ENCODE measurements around the gene ANKS1A. TPM values are rescaled to one million over a fixed set of nuclear protein-coding genes. Genes with fewer than 3 reads are reported as not detected.
A peak's percentile ranks its signal among the peaks of the same experiment; 100 is the strongest.

The ANKS1A gene
- total RNA-seq, 2 donors from 2014 or later = 34.9 to 36.4 TPM

- H3K27ac Mint-ChIP-seq = peak overlapping the region; percentile 72
- Histone ChIP-seq H3K9me3 (ENCODE audit: control insufficient read depth, low read length) (no peaks in the 10 kb centered on the region), H3K36me3 (ENCODE audit: control insufficient read depth, insufficient read depth, low read length) (peaks cover 35% of the 10 kb centered on the region), H3K27me3 (ENCODE audit: control insufficient read depth, insufficient read depth, low read length, poor library complexity, severe bottlenecking) (no peaks in the 10 kb centered on the region), H3K9ac (ENCODE audit: extremely low read depth, low read length, poor library complexity, severe bottlenecking) (no peak overlapping the region), H3K4me3 (ENCODE audit: low read length) (no peak overlapping the region), H3K4me1 (ENCODE audit: control insufficient read depth, insufficient read depth, low read length) (no peaks in the 10 kb centered on the region), H3K27ac (ENCODE audit: low read depth, low read length) (peak overlapping the region; percentile 92)
- H3K9me3 Mint-ChIP-seq = no peaks in the 10 kb centered on the region
- H3K27me3 Mint-ChIP-seq (ENCODE audit: insufficient read depth) = no peaks in the 10 kb centered on the region
- H3K4me3 Mint-ChIP-seq = no peak overlapping the region
- peaks cover 62% of the 10 kb centered on the region for H3K36me3 Mint-ChIP-seq (ENCODE audit: low read depth)
- no peaks in the 10 kb centered on the region for H3K4me1 Mint-ChIP-seq
- WGBS, 2 experiments (ENCODE audit: insufficient coverage in 1 of 2, insufficient read length in 1 of 2) = 94 to 100% methylated on average over 4 to 9 of the region's 10 CpGs
- TF ChIP-seq, protein P1, sequence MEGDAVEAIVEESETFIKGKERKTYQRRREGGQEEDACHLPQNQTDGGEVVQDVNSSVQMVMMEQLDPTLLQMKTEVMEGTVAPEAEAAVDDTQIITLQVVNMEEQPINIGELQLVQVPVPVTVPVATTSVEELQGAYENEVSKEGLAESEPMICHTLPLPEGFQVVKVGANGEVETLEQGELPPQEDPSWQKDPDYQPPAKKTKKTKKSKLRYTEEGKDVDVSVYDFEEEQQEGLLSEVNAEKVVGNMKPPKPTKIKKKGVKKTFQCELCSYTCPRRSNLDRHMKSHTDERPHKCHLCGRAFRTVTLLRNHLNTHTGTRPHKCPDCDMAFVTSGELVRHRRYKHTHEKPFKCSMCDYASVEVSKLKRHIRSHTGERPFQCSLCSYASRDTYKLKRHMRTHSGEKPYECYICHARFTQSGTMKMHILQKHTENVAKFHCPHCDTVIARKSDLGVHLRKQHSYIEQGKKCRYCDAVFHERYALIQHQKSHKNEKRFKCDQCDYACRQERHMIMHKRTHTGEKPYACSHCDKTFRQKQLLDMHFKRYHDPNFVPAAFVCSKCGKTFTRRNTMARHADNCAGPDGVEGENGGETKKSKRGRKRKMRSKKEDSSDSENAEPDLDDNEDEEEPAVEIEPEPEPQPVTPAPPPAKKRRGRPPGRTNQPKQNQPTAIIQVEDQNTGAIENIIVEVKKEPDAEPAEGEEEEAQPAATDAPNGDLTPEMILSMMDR (conservative IDR thresholded peaks at IDR 0.05) = no peak
- no peak for DNase-seq
Measured at GRCh38 chr6:35058358-35058675, 169.3 kb downstream of the ANKS1A start.

DNA sequence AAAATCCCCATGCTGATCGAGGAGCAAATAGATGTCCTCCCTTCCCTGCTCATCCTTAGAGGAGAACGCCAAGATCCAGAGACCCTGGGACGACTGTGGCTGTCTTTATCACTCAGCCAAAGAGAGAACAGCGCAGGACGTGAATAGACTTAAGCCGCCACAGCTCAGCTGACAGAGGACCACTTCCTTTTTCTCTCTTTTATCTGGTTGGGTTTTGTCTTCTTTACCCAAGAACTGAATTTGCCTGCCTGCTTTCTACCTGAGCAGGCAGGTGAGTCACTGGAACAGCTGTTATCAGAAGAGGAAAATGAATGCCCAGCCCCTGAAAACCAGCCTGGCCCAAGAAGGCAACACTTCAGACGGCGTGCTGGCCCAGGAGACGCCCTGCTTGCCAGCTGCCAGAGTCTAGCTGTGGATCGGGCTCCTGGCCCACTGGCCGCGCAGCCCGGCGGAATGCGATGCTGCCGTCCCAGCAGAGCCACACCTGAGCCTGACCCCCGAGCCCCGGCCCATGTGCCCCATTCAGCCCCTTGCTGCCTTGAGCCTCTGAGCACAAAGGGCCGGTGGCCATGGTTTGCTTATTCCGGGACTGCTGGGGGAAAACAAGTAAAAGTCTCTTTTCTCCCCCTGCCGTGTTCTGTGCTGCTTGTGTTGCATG, 169.9 kb downstream of the ANKS1A start:
- H3K27ac Mint-ChIP-seq = no peak overlapping the region
- no peak for DNase-seq
- Histone ChIP-seq H3K27ac (ENCODE audit: low read depth, low read length) (peak overlapping the region; percentile 92), H3K36me3 (ENCODE audit: control insufficient read depth, insufficient read depth, low read length) (peaks cover 39% of the 10 kb centered on the region), H3K9ac (ENCODE audit: extremely low read depth, low read length, poor library complexity, severe bottlenecking) (no peak overlapping the region), H3K4me3 (ENCODE audit: low read length) (no peak overlapping the region), H3K27me3 (ENCODE audit: control insufficient read depth, insufficient read depth, low read length, poor library complexity, severe bottlenecking) (no peaks in the 10 kb centered on the region), H3K4me1 (ENCODE audit: control insufficient read depth, insufficient read depth, low read length) (no peaks in the 10 kb centered on the region), H3K9me3 (ENCODE audit: control insufficient read depth, low read length) (no peaks in the 10 kb centered on the region)
- H3K4me1 Mint-ChIP-seq = peaks cover 2% of the 10 kb centered on the region
- WGBS, 2 experiments (ENCODE audit: insufficient coverage in 1 of 2, insufficient read length in 1 of 2) = 92% methylated on average over 20 to 21 of the region's 21 CpGs
- no peaks in the 10 kb centered on the region for H3K9me3 Mint-ChIP-seq
- H3K36me3 Mint-ChIP-seq (ENCODE audit: low read depth) = peaks cover 63% of the 10 kb centered on the region
- no peak overlapping the region for H3K4me3 Mint-ChIP-seq
- TF ChIP-seq, protein P1 (conservative IDR thresholded peaks at IDR 0.05) = no peak
- H3K27me3 Mint-ChIP-seq (ENCODE audit: insufficient read depth) = no peaks in the 10 kb centered on the region

GRCh38 chr6:35059596-35060345, 170.7 kb downstream of the ANKS1A start:
- H3K27me3 Mint-ChIP-seq (ENCODE audit: insufficient read depth) = no peaks in the 10 kb centered on the region
- Histone ChIP-seq H3K4me1 (ENCODE audit: control insufficient read depth, insufficient read depth, low read length) (no peaks in the 10 kb centered on the region), H3K27ac (ENCODE audit: low read depth, low read length) (no peak overlapping the region), H3K36me3 (ENCODE audit: control insufficient read depth, insufficient read depth, low read length) (peaks cover 32% of the 10 kb centered on the region), H3K27me3 (ENCODE audit: control insufficient read depth, insufficient read depth, low read length, poor library complexity, severe bottlenecking) (no peaks in the 10 kb centered on the region), H3K9me3 (ENCODE audit: control insufficient read depth, low read length) (no peaks in the 10 kb centered on the region), H3K9ac (ENCODE audit: extremely low read depth, low read length, poor library complexity, severe bottlenecking) (no peak overlapping the region), H3K4me3 (ENCODE audit: low read length) (no peak overlapping the region)
- DNase-seq = no peak
- H3K9me3 Mint-ChIP-seq = no peaks in the 10 kb centered on the region
- peaks cover 2% of the 10 kb centered on the region for H3K4me1 Mint-ChIP-seq
- TF ChIP-seq, protein P1 (conservative IDR thresholded peaks at IDR 0.05) = no peak
- H3K36me3 Mint-ChIP-seq (ENCODE audit: low read depth) = peaks cover 56% of the 10 kb centered on the region
- 92 to 94% methylated on average over 18 to 21 of the region's 21 CpGs for WGBS, 2 experiments (ENCODE audit: insufficient coverage in 1 of 2, insufficient read length in 1 of 2)
- H3K27ac Mint-ChIP-seq = peak overlapping the region; percentile 48
- H3K4me3 Mint-ChIP-seq = no peak overlapping the region

All from endodermal cell (in vitro differentiated cells).